CD4-positive, alpha-beta memory T cell (primary cell): ENCODE measurements around the gene OR52E8. TPM values are rescaled to one million over a fixed set of nuclear protein-coding genes. Genes with fewer than 3 reads are reported as not detected.

Experiments
- CTCF ChIA-PET: fragments of 350-600 bp; sonication (Branson Sonifier 250); formaldehyde crosslinking; loops from one replicate; lab custom pipeline; 2021; ENCODE audit warnings: inconsistent platforms; ENCODE audit not compliant: partially characterized antibody; lab: Charles Lee
- POLR2A ChIA-PET: fragments of 350-600 bp; sonication (Branson Sonifier 250); formaldehyde crosslinking; loops from one replicate; lab custom pipeline; 2021; ENCODE audit not compliant: partially characterized antibody; lab: Charles Lee
- DNase-seq, 5 donors: peaks; one replicate each; pipeline versions ENCODE4 v3.0.0 to v3.0.0-alpha.2; 2020 to 2022; ENCODE audit warnings: mixed read lengths in 1 of 5
- H3K27ac ChIP-seq: one replicate; pipeline ENCODE4 v1.7.0; 2013; ENCODE audit warnings: low read depth, low read length
- H3K27me3 ChIP-seq: 2 replicates; pipeline ENCODE4 v1.7.0; 2013; ENCODE audit warnings: mild to moderate bottlenecking, low read length, moderate library complexity; ENCODE audit not compliant: insufficient read depth
- H3K36me3 ChIP-seq: 2 replicates; pipeline ENCODE4 v1.7.0; 2013; ENCODE audit warnings: mild to moderate bottlenecking, low read length, moderate library complexity; ENCODE audit not compliant: insufficient read depth
- H3K4me1 ChIP-seq: 2 replicates; pipeline ENCODE4 v1.7.0; 2013; ENCODE audit warnings: mild to moderate bottlenecking, low read length, moderate library complexity; ENCODE audit not compliant: insufficient read depth
- H3K4me3 ChIP-seq, 2 donors: one replicate each; pipeline ENCODE4 v1.7.0; 2013; ENCODE audit warnings: low read length in 2 of 2, mild to moderate bottlenecking in 1 of 2
- H3K9me3 ChIP-seq, 2 donors: one replicate each; pipeline ENCODE4 v1.7.0; 2013; ENCODE audit warnings: low read length in 2 of 2, control low read depth in 1 of 2; ENCODE audit not compliant: control insufficient read depth in 1 of 2
- H3K27ac Mint-ChIP-seq, 7 donors: one replicate each; pipeline ENCODE4 v1.8.0; 2020 to 2021; ENCODE audit warnings: mixed read lengths in 7 of 7, mild to moderate bottlenecking in 6 of 7, inconsistent platforms in 3 of 7, moderate library complexity in 3 of 7
- H3K27me3 Mint-ChIP-seq, 2 donors: one replicate each; pipeline ENCODE4 v1.8.0; 2020 to 2021; ENCODE audit warnings: mixed read lengths in 2 of 2
- H3K36me3 Mint-ChIP-seq, 2 donors: one replicate each; pipeline ENCODE4 v1.8.0; 2020 to 2021; ENCODE audit warnings: mixed read lengths in 2 of 2, inconsistent platforms in 1 of 2, mild to moderate bottlenecking in 1 of 2
- H3K4me1 Mint-ChIP-seq, 4 donors: one replicate each; pipeline ENCODE4 v1.8.0; 2020 to 2021; ENCODE audit warnings: mixed read lengths in 4 of 4, mild to moderate bottlenecking in 1 of 4
- H3K4me3 Mint-ChIP-seq, 8 donors: one replicate each; pipeline ENCODE4 v1.8.0; 2020 to 2021; ENCODE audit warnings: mixed read lengths in 8 of 8, mild to moderate bottlenecking in 7 of 8, moderate library complexity in 6 of 8, inconsistent platforms in 3 of 8
- H3K9me3 Mint-ChIP-seq, 8 donors: one replicate each; pipeline ENCODE4 v1.8.0; 2020 to 2021; ENCODE audit warnings: mixed read lengths in 8 of 8, mild to moderate bottlenecking in 5 of 8, inconsistent platforms in 3 of 8, moderate library complexity in 1 of 8
- intact Hi-C: fragments of 100-400 bp; cut with micrococcal nuclease; formaldehyde crosslinking; loops from one replicate; pipeline ENCODE4 v1.15.1; 2023
- polyA plus RNA-seq, 2 donors: library from polyadenylated mRNA; unstranded; fragments of 300-500 nt; fragmentation: Illumina TruSeq; gene quantifications; one replicate each; pipeline ENCODE4 v1.2.3, GENCODE V29; 2021
- total RNA-seq, 2 experiments: library from RNA; stranded (reverse); gene quantifications; one replicate each; pipeline ENCODE4 v1.2.3, GENCODE V29; 2021

Gene OR52E8
- total and polyA plus RNA-seq, 4 experiments from 2014 or later = not detected

DNA sequence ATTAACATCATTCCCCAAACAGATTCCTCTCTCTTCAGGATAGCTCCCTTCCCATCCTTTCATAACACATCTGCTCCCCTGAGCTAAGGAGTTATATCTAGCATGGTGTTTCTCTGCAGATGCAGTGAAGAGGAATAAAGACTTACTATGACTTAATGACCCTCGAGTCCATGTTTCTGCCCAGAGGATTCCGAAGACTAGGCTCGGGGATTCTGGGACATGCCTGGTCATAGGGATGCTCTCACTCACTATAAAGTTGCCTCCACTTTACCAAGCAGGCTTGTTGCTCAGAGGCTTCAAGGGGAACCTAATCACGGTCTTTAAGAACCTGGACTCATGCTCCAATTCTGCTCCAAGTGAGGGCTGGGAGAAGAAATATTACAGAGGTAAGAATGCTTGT, 22.8 kb upstream of the OR52E8 start, which contains the start of gene OR52E4:
Gene OR52E4 (plus strand): TSS at position 301 of the 400 bp plus-strand sequence. CDS start 3,664 bp downstream, outside the sequence.
- DNase-seq = no peak
- H3K4me1 Mint-ChIP-seq = no peaks in the 10 kb centered on the region
- no peak within 1 kb of the TSS for H3K4me3 Mint-ChIP-seq
- no peaks in the 10 kb centered on the region for H3K36me3 ChIP-seq
- H3K4me3 ChIP-seq = no peak within 1 kb of the TSS
- H3K27ac Mint-ChIP-seq = no peak within 1 kb of the TSS
- H3K4me1 ChIP-seq = no peaks in the 10 kb centered on the region
- peaks cover 0 to 2% (median 0%) of the 10 kb centered on the region in 8 donors for H3K9me3 Mint-ChIP-seq
- no peaks in the 10 kb centered on the region for H3K36me3 Mint-ChIP-seq
- H3K27me3 ChIP-seq = no peaks in the 10 kb centered on the region
- CTCF ChIA-PET = no interaction called here
- intact Hi-C loops = no loop called here
- peaks cover 0 to 3% of the 10 kb centered on the region in 2 donors for H3K27me3 Mint-ChIP-seq
- POLR2A ChIA-PET = no interaction called here
- no peak within 1 kb of the TSS for H3K27ac ChIP-seq
- H3K9me3 ChIP-seq = no peaks in the 10 kb centered on the region

DNA sequence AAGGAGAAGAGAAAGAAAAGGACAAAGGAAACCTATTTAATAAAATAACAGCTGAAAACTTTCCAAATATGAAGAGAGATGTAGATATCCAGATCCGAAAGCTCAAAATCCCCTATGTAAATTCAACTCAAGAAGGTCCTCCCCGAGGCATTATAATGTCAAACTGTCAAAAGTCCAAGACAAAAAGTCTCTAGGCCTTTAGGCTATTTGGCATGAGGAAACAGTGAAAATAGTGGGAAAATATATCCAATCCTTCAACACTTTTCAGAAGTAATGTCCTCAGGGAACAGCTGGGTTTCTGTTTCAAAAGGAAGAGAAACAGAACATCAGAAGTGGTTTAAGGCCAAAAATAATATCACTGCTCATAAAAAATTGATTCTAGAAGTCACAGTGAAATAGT, 21.1 kb upstream of the OR52E8 start:
- Mint-ChIP-seq H3K4me3 (no peak overlapping the region), H3K9me3 (peaks cover 0 to 4% (median 1%) of the 10 kb centered on the region in 8 donors), H3K27me3 (peaks cover 1 to 7% of the 10 kb centered on the region in 2 donors), H3K4me1 (no peaks in the 10 kb centered on the region), H3K27ac (no peak overlapping the region), H3K36me3 (no peaks in the 10 kb centered on the region)
- intact Hi-C loops = no loop called here
- no peak overlapping the region for H3K27ac ChIP-seq
- no peaks in the 10 kb centered on the region for H3K36me3 ChIP-seq
- H3K4me3 ChIP-seq = no peak overlapping the region
- H3K4me1 ChIP-seq = no peaks in the 10 kb centered on the region
- no peaks in the 10 kb centered on the region for H3K9me3 ChIP-seq
- CTCF ChIA-PET = no interaction called here
- POLR2A ChIA-PET = no interaction called here
- DNase-seq = no peak
- no peaks in the 10 kb centered on the region for H3K27me3 ChIP-seq

DNA sequence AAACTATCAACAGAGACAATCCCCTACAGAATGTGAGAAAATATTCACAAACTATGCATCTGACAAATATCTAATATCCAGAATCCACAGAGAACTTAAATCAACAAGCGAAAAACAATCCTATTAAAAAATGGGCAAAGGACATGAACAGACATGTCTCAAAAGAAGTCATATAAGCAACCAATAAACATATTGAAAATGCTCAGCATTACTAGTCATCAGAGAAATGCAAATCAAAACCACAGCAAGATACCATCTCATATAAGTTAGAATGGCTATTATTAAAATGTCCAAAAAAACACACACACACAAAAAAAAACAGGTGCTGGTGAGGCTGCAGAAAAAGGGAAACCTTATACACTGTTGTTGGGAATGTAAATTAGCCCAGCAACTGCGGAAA, 8.3 kb upstream of the OR52E8 start:
- no peak overlapping the region for H3K4me3 Mint-ChIP-seq
- CTCF ChIA-PET = no interaction called here
- H3K27me3 Mint-ChIP-seq = peaks cover 7 to 11% of the 10 kb centered on the region in 2 donors

DNA sequence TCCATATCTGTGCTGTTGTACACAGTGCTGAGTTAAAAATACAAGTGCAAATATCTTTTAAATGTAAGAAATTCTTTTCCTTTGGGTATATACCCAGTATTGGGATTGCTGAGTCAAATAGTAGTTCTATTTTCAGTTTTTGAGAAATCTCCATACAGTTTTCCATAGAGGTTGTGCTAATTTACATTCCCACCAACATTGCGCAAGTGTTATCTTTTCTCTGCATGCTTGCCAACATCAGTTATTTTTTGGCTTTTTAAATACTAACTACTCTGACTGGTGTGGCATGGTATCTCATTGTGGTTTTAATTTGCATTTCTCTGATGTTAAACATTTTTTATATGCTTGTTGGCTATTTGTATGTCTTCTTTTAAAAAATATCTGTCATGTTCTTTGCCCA, 6.5 kb downstream of the OR52E8 start:
- Mint-ChIP-seq H3K36me3 (no peaks in the 10 kb centered on the region), H3K9me3 (peaks cover 0 to 14% (median 6%) of the 10 kb centered on the region in 8 donors), H3K4me3 (no peak overlapping the region), H3K4me1 (no peaks in the 10 kb centered on the region), H3K27me3 (peaks cover 2 to 9% of the 10 kb centered on the region in 2 donors), H3K27ac (no peak overlapping the region)
- ChIA-PET CTCF (no interaction called here), POLR2A (no interaction called here)
- Histone ChIP-seq H3K27me3 (no peaks in the 10 kb centered on the region), H3K4me3 (no peak overlapping the region), H3K4me1 (no peaks in the 10 kb centered on the region), H3K27ac (no peak overlapping the region), H3K9me3 (no peaks in the 10 kb centered on the region), H3K36me3 (no peaks in the 10 kb centered on the region)
- intact Hi-C loops = no loop called here
- no peak for DNase-seq

More for the DNA sequence above, 8.3 kb upstream of the OR52E8 start:
- H3K36me3 ChIP-seq = no peaks in the 10 kb centered on the region
- intact Hi-C loops = no loop called here
- POLR2A ChIA-PET = no interaction called here
- H3K4me3 ChIP-seq = no peak overlapping the region
- peaks cover 0 to 1% of the 10 kb centered on the region in 2 donors for H3K36me3 Mint-ChIP-seq
- no peak overlapping the region for H3K27ac ChIP-seq
- no peak for DNase-seq
- no peaks in the 10 kb centered on the region for H3K4me1 Mint-ChIP-seq
- H3K27me3 ChIP-seq = no peaks in the 10 kb centered on the region
- no peaks in the 10 kb centered on the region for H3K4me1 ChIP-seq
- H3K9me3 ChIP-seq = no peaks in the 10 kb centered on the region
- no peak overlapping the region for H3K27ac Mint-ChIP-seq
- H3K9me3 Mint-ChIP-seq = peaks cover 0 to 10% (median 5%) of the 10 kb centered on the region in 8 donors

DNA sequence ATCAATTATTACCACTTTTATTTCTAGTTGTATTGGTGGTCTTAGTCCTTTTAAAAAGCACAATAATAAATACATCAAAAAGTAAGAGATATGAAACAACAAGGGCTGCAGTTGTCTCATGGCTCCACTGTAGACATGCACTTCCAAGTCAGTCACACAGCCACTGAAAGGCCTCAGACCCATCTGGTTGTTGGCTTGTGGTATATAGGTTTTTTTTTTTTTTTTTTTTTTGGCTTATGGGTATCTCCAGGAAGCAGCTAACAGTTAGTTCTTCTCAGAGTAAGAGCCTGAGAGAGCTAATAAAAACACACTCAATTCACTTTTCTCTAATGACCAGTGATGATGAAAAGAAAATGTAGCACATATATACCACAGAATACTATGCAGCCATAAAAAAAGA, 9.8 kb downstream of the OR52E8 start:
- H3K4me3 Mint-ChIP-seq = no peak overlapping the region
- ChIA-PET POLR2A (no interaction called here), CTCF (interaction anchor here (1.0 kb wide), 1 partner anchor 43 kb away, joined by 3 read pairs; no protein-coding TSS in a partner anchor)
- intact Hi-C loops = no loop called here
- no peaks in the 10 kb centered on the region for H3K36me3 Mint-ChIP-seq
- Histone ChIP-seq H3K27me3 (peaks cover 3% of the 10 kb centered on the region), H3K36me3 (no peaks in the 10 kb centered on the region), H3K4me1 (no peaks in the 10 kb centered on the region), H3K4me3 (no peak overlapping the region), H3K9me3 (no peaks in the 10 kb centered on the region), H3K27ac (no peak overlapping the region)
- no peak overlapping the region for H3K27ac Mint-ChIP-seq
- H3K27me3 Mint-ChIP-seq = peaks cover 1 to 2% of the 10 kb centered on the region in 2 donors
- DNase-seq = no peak
- peaks cover 0 to 7% (median 0%) of the 10 kb centered on the region in 8 donors for H3K9me3 Mint-ChIP-seq
- no peaks in the 10 kb centered on the region for H3K4me1 Mint-ChIP-seq

DNA sequence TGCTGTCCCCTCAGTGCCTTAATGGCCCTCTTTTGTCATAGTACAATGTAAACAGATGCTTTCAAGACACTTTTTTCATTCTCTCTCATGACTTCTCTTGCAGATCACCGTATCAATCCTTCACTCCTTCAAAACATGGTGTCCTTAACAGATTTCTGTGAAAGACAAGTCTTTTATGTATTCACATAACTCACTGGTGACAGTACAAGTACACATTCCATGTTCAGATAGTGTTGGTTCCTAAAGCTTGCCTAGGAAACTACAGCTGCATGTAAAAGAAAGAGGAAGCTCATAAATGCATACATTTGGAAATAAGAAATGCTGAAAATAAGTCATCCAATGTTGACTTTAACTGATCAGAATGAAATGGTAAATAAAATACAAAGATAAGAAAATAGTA, 10.8 kb downstream of the OR52E8 start:
- peaks cover 0 to 5% (median 0%) of the 10 kb centered on the region in 8 donors for H3K9me3 Mint-ChIP-seq
- H3K27ac ChIP-seq = no peak overlapping the region
- H3K4me3 Mint-ChIP-seq = no peak overlapping the region
- no peaks in the 10 kb centered on the region for H3K36me3 ChIP-seq
- H3K27ac Mint-ChIP-seq = no peak overlapping the region
- CTCF ChIA-PET = no interaction called here
- no peaks in the 10 kb centered on the region for H3K4me1 Mint-ChIP-seq
- no peaks in the 10 kb centered on the region for H3K36me3 Mint-ChIP-seq
- intact Hi-C loops = no loop called here
- POLR2A ChIA-PET = no interaction called here
- no peak overlapping the region for H3K4me3 ChIP-seq
- no peaks in the 10 kb centered on the region for H3K9me3 ChIP-seq
- H3K27me3 Mint-ChIP-seq = peaks cover 2 to 3% of the 10 kb centered on the region in 2 donors
- H3K4me1 ChIP-seq = no peaks in the 10 kb centered on the region
- DNase-seq = no peak
- H3K27me3 ChIP-seq = peaks cover 3% of the 10 kb centered on the region

DNA sequence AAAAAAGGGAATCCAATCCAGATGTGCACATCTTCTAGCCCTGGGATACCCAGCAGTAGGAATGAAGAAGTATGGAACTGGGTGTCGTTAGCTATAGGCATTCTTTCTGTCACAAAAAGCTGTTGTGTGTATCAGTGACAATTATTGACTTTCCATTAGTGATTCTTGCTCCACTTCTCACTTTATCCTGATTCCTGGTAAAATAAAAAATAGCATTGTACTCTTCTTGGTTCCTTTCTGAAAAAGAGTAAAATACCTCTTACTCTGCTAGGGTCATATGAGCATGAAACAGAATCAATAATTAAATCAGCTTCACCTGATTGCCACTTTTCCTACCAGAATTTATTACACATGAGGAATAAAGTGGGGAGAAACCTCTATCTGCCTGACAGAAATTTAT, 15.7 kb downstream of the OR52E8 start, which contains the start of gene OR52E6:
Gene OR52E6 (minus strand): TSS at position 101 of the 400 bp plus-strand sequence. CDS start 0 bp downstream, at position 101.
- no peak within 1 kb of the TSS for H3K27ac ChIP-seq
- intact Hi-C loops = no loop called here
- peaks cover 3% of the 10 kb centered on the region for H3K27me3 ChIP-seq
- no peak within 1 kb of the TSS for H3K27ac Mint-ChIP-seq
- H3K36me3 Mint-ChIP-seq = no peaks in the 10 kb centered on the region
- H3K4me1 ChIP-seq = no peaks in the 10 kb centered on the region
- peaks cover 0 to 13% (median 5%) of the 10 kb centered on the region in 8 donors for H3K9me3 Mint-ChIP-seq
- H3K4me1 Mint-ChIP-seq = no peaks in the 10 kb centered on the region
- DNase-seq = no peak
- no peaks in the 10 kb centered on the region for H3K36me3 ChIP-seq
- H3K4me3 Mint-ChIP-seq = no peak within 1 kb of the TSS
- CTCF ChIA-PET = no interaction called here
- H3K4me3 ChIP-seq = no peak within 1 kb of the TSS
- POLR2A ChIA-PET = no interaction called here
- H3K9me3 ChIP-seq = no peaks in the 10 kb centered on the region
- peaks cover 16 to 22% of the 10 kb centered on the region in 2 donors for H3K27me3 Mint-ChIP-seq
